Right cardiac atrium (tissue), 5 donors: Measurements from ENCODE around the gene ROPN1L. TPM values are rescaled to one million over a fixed set of nuclear protein-coding genes. Genes with fewer than 3 reads are reported as not detected.

Experiments used
- ATAC-seq, 2 donors: fragments of 200-7000 bp; cut with Tn5 transposase; one replicate each; pipeline versions ENCODE4 v1.8.0 to v1.9.1; 2020; ENCODE audit warnings: moderate library complexity in 2 of 2, mild to moderate bottlenecking in 1 of 2
- DNase-seq, 3 donors: peaks; one replicate each; pipeline ENCODE4 v3.0.0-alpha.2; 2020
- H3K27ac ChIP-seq: one replicate; pipeline ENCODE4 v1.5.1; 2013; ENCODE audit warnings: mild to moderate bottlenecking, low read length, control low read depth, moderate library complexity
- H3K27me3 ChIP-seq: one replicate; pipeline ENCODE4 v1.6.1; 2013; ENCODE audit not compliant: control insufficient read depth, insufficient read depth
- H3K4me1 ChIP-seq: one replicate; pipeline ENCODE4 v1.6.1; 2013; ENCODE audit warnings: low read length; ENCODE audit not compliant: control insufficient read depth, insufficient read depth
- H3K4me3 ChIP-seq: one replicate; pipeline ENCODE4 v1.5.1; 2013; ENCODE audit warnings: low read length, control low read depth
- H3K9me3 ChIP-seq: one replicate; pipeline ENCODE4 v1.6.1; 2013; ENCODE audit warnings: low read length; ENCODE audit not compliant: control insufficient read depth
- WGBS: extraction: QIAGEN DNeasy Blood & Tissue Kit; methylation state at CpG from one replicate; pipeline ENCODE4 v1.1.7; 2013; 5-methylcytosine and 5-hydroxymethylcytosine counted together
- intact Hi-C, 4 donors: fragments of 100-400 bp; cut with DNase I; formaldehyde crosslinking; loops; one replicate each; pipeline versions ENCODE4 v1.11.0 to v1.14.0; 2022 to 2023
- polyA plus RNA-seq: library from polyadenylated mRNA; stranded (reverse); fragments of 200-250 nt; gene quantifications from one replicate; pipeline ENCODE4 v1.2.3, GENCODE V29; 2013
- total RNA-seq, 4 donors: library from RNA; stranded (reverse); fragmentation: NEBNext Ultra II Directional; extraction: Animal tissue kit (Norgen Biotek cat#: 25700); gene quantifications; one replicate each; pipeline ENCODE4 v1.2.1, GENCODE V29; 2021
- donor health status: healthy with polysubstance abuse.
- donor health status: DM: no; HTN: yes; CAD: no.
- donor health status: DM: no; HTN: no; CAD: no.
- donor health status: DM: no; HTN: yes; CAD: no; lungs with severe emphysema.
- donor health status: DM: yes; HTN: yes; CAD: no.

Gene ROPN1L
- total and polyA plus RNA-seq, 5 donors: 0.78 to 1.5 (median 0.93) TPM

DNA sequence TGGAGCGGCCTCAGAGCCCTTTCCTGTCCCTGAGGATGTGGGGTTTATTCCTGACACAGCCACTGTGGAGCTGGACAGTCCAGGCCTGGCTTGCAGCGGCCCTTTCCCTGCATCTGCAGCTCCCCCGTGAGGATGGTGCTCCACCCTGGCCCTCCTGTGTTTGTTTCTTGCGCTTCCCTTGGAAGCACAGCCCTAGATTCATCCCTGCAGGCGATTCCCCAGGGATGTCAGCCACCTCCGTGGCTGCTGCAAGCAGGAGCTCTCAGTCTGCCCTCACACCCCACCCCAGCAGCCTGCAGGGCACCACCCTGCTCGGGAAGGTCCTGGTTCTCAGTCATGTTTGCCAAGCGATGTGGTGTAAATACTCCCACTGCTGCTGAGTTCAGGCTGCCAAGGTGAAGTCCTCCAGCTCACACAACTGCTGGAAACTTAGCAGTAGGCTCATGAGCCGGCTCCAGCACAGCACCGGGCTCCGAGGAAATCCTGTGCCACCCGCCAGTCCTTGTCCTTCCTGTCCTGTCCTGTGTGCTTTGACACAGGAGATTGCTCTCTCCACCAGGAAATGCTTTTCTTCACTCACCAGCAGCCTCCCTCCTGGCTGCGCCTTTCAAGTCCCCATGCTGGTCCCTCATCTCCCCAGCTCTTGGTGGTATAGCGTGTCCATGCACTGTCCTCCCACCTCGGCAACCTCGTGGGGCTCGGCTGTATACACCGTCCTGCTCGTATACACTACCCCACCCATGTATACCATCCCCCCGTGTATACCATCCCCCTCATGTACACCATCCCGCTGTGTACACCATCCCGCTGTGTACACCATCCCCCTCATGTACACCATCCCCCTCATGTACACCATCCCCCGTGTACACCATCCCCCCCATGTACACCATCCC, 16.2 kb downstream of the ROPN1L start:
- Histone ChIP-seq H3K27me3 (no peaks in the 10 kb centered on the region), H3K4me3 (no peak overlapping the region), H3K27ac (peak overlapping the region; percentile 8), H3K9me3 (no peaks in the 10 kb centered on the region), H3K4me1 (peaks cover 3% of the 10 kb centered on the region)
- intact Hi-C loops: loop anchor here in 1 of 4 donors (10.0 kb wide), 1 partner anchor 1567 kb away; no protein-coding TSS in a partner anchor
- WGBS: 58% methylated on average over 23 of the region's 23 CpGs
- peak; percentile 20 to 45 for ATAC-seq
- DNase-seq: peak in 1 of 3 donors; percentile 48

DNA sequence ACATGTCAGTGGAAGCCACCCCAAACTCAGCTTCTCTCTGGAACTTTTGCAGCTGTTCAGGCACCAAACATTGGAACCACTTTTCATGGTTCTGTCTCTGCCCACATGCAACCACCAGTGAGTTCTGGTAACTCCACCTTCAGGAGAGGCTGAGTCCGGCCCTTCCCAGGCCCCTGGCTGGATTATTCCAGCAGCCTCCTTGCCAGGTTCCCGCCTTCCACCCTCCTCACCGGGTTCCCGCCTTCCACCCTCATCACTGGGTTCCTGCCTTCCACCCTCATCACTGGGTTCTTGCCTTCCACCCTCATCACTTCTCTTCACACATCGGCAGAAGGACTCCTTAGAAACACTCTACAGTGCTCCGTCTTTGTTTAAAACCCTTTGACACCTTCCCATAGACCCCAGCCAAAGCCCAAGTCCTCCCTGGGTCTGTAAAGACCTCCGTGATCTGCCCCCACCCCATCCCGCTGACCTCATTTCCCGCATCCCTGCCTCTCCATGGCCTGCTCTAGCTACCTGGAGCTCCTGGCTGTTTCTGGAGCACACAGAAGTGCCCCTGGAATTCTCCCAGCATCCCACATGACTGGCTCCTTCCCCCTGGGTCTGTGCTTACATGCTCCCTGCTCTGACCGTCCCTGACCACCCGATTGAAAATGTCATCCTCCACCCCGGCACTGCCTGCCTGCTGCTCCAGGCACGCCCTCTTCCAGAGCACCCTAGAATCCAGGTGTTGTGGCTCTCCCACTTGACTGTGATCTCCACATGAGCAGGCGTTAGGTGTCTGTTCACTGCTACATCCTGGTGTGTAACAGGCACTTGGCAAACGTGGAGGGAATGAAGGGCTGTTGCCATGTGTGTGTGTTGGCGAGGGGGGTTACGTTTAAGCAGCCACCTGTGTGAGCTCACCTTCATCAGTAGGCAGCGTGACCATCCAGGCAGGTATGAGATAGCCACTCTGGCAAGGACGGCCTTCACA, 17.7 kb downstream of the ROPN1L start:
- no peaks in the 10 kb centered on the region for H3K27me3 ChIP-seq
- no peaks in the 10 kb centered on the region for H3K9me3 ChIP-seq
- WGBS: 84% methylated on average over 19 of the region's 19 CpGs
- intact Hi-C loops: loop anchor here in 1 of 4 donors (10.0 kb wide), 1 partner anchor 1565 kb away; no protein-coding TSS in a partner anchor
- H3K4me1 ChIP-seq: peaks cover 3% of the 10 kb centered on the region
- no peak overlapping the region for H3K4me3 ChIP-seq
- no peak for ATAC-seq
- no peak overlapping the region for H3K27ac ChIP-seq
- no peak for DNase-seq

DNA sequence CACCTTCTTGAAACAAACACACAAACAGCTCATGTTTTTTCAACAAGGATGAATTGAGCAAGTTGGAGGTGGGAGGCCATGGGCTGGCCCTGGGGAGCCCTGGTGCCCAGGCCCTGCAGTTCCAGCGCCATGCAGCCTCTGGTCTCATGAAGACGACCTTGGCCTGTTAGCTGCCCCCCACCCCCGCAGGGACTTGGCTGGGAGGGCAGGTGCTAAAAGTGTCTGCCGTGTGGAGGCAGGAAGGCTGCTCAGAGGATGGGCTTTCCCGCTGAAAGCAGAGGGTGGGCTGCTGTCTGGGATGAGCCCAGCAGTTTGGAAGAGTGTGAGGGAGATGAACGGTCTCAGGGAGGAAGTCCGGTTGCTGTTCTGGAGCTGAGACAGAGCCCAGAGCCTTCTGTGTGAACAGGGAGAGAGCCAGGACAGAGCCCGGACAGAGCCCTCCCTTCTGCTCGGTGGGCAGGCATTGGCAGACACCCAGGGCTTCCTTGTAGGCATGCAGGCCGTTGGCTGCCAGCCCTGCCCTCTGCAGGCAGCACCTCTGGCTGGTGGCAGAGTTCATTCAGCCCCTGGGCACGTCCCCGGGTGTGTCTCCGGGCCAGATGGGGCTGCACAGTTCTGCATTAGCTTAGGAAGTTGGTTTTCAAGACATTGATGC, 18.7 kb downstream of the ROPN1L start:
- DNase-seq: peak; percentile 77 to 93 (median 93)
- Histone ChIP-seq H3K9me3 (no peaks in the 10 kb centered on the region), H3K4me3 (no peak overlapping the region), H3K27ac (peak overlapping the region; percentile 43), H3K4me1 (peaks cover 3% of the 10 kb centered on the region), H3K27me3 (no peaks in the 10 kb centered on the region)
- intact Hi-C loops: no loop called here
- WGBS: 27% methylated on average over 13 of the region's 13 CpGs
- ATAC-seq: peak; percentile 82 to 87

DNA sequence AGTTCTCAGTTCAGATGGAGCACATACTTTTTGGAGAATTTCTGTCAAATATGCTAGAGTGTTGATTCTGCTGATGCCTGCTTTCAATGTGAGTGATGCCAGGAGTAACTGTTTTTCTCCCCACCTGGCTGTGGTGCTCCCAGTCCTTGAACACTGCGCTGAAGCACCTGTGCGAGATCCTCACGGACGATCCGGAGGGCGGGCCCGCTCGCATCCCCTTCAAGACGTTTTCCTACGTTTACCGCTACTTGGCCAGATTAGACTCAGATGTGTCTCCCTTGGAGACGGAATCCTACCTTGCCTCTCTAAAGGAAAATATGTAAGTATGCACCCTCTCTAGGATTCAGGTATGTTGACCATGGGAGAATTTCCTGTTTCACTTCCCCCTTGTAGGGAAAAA, 19.4 kb downstream of the ROPN1L start:
- no peak overlapping the region for H3K4me3 ChIP-seq
- H3K27me3 ChIP-seq: no peaks in the 10 kb centered on the region
- intact Hi-C loops: no loop called here
- no peak overlapping the region for H3K27ac ChIP-seq
- WGBS: 92% methylated on average over 12 of the region's 12 CpGs
- ATAC-seq (no peak), DNase-seq (no peak)
- no peaks in the 10 kb centered on the region for H3K9me3 ChIP-seq
- peaks cover 3% of the 10 kb centered on the region for H3K4me1 ChIP-seq

DNA sequence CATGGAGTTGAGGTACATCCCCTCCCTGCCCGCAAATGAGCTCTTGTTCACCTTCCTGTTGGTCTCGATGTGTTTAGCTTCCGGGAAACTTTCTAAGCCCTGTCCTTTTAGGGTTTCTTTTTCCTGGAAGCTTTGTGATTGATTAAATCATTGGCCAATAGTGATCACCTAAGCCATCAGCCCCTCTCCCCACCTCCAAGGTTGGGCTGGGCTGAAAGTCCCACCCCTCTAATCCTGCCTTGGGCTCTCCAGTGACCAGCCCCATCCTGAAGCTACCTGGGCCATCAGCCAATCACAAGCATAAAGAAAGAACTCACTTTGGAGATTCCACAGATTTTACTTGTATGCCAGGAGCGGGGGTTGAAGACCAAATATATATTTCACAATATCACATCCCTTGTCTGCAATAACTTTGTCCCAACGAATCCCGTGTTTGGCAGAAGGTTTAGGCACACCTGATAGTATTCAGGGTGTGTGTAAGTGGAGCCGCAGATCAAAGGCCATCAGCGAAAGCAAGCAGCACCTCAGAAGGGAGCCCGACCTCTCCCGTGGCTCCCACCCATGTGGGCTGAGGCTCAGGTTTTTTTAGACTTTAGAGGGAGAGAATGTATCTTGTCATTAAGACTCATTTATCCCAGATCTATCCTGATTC, 20.4 kb downstream of the ROPN1L start:
- intact Hi-C loops: no loop called here

DNA sequence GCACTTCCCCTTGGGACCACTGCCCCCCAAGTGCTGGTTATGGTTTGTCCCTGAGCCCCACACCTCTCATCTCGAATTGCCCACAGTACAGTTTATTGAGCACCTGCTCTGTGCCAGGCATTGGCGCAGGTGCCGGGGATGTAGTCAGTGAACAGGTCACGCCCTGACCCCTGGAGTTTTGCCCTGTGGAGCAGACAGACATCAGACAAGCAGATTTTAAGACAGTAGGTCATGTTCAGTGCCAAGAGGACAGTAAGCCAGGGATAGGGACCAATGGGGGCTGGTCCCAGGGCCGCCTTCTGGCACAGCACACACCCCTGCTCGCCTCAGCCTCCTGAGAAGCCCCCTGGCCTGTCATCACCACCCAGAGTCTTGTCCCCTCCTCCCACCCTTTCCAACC, 21.9 kb downstream of the ROPN1L start:
- ATAC-seq (no peak), DNase-seq (no peak)
- no peak overlapping the region for H3K4me3 ChIP-seq
- H3K4me1 ChIP-seq: peaks cover 3% of the 10 kb centered on the region
- no peaks in the 10 kb centered on the region for H3K9me3 ChIP-seq
- intact Hi-C loops: no loop called here
- no peak overlapping the region for H3K27ac ChIP-seq
- 92% methylated on average over 6 of the region's 6 CpGs for WGBS
- no peaks in the 10 kb centered on the region for H3K27me3 ChIP-seq

More for the DNA sequence above, 20.4 kb downstream of the ROPN1L start:
- no peak overlapping the region for H3K4me3 ChIP-seq
- no peaks in the 10 kb centered on the region for H3K9me3 ChIP-seq
- DNase-seq: no peak
- no peak overlapping the region for H3K27ac ChIP-seq
- peaks cover 3% of the 10 kb centered on the region for H3K4me1 ChIP-seq
- no peaks in the 10 kb centered on the region for H3K27me3 ChIP-seq
- WGBS: 88% methylated on average over 10 of the region's 10 CpGs
- ATAC-seq: no peak

DNA sequence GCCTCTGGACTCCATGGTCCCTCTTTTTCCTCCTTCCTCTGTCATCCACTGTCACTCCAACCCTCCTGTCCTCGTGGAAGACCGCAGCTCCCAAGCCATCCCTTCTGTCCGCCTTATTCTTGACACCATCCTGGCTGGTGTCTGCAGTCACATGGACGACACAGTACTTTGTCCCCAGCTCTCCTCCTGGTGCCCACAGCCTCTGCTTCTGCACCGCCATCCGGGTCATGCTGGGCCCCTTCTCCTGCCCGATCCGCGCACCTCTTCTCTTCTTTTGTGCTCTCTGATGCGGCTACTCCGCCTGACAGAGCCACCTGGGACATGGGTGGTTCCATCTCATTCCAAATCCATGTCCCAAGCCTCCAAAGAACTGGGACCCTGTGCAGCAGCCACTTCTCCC, 22.5 kb downstream of the ROPN1L start:
- H3K27me3 ChIP-seq: no peaks in the 10 kb centered on the region
- no peak overlapping the region for H3K4me3 ChIP-seq
- H3K4me1 ChIP-seq: peaks cover 3% of the 10 kb centered on the region
- no peaks in the 10 kb centered on the region for H3K9me3 ChIP-seq
- intact Hi-C loops: no loop called here
- WGBS: 95% methylated on average over 11 of the region's 11 CpGs
- H3K27ac ChIP-seq: no peak overlapping the region
- no peak for ATAC-seq
- no peak for DNase-seq

DNA sequence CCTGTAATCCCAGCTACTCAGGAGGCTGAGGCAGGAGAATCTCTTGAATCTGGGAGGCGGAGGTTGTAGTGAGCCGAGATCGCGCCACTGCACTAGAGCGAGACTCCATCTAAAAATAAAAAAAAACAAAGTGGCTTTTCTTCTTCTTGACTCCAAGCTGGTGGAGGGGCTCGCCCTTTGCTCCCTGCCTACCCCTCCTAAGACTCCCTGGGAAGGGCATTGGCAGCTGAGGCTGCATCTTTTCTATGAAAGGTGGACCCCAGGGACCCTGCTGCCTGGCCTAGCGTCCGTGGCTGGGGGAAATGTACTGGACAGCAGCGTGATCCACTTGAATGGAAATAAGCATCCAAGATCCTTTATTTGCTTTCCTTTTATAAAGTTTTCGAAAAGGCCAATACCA, 24.0 kb downstream of the ROPN1L start:
- no peaks in the 10 kb centered on the region for H3K4me1 ChIP-seq
- H3K4me3 ChIP-seq: no peak overlapping the region
- no peak for ATAC-seq
- WGBS: 95% methylated on average over 10 of the region's 10 CpGs
- H3K27me3 ChIP-seq: no peaks in the 10 kb centered on the region
- DNase-seq: no peak
- no peaks in the 10 kb centered on the region for H3K9me3 ChIP-seq
- intact Hi-C loops: no loop called here
- no peak overlapping the region for H3K27ac ChIP-seq

DNA sequence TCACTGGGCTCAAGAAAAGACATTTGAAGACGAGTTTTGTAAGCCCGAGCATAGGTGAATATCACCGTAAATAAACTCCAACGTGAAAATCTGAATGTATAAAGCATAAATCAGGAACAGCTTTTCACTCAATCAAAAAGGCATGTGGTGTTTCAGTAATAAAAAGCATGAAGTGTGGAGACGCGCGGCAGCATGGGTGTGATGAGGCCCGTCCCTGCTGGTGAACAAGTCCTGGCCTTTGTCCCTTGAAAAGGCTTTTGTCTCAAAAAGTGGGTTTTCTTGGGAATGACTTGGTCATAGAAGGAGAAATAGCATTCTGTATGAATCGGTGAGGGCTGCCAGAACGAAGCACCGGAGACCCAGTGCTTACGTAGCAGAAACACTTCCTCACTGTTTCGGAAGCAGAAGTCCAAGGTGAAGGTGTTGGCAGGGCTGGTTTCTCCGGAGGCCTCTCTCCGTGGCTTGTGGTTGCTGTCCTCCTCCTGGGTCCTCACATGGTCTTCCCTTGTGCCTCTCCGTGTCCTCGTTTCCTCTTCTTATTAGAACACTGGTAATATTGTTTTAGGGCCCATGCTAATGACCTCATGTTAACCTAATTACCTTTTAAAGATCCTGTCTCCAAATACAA, 24.9 kb downstream of the ROPN1L start:
- Histone ChIP-seq H3K4me3 (no peak overlapping the region), H3K9me3 (no peaks in the 10 kb centered on the region), H3K4me1 (no peaks in the 10 kb centered on the region), H3K27me3 (no peaks in the 10 kb centered on the region), H3K27ac (no peak overlapping the region)
- intact Hi-C loops: no loop called here
- ATAC-seq (no peak), DNase-seq (no peak)
- WGBS: 88% methylated on average over 17 of the region's 17 CpGs
